Right lobe of liver (tissue), 4 donors: Measurements from ENCODE around the gene FGGY.

Experiments used
- POLR2A ChIP-seq: fragments of 450-650 bp; IDR thresholded peaks from one replicate; pipeline ENCODE4 v1.6.1; 2017; ENCODE audit warnings: antibody characterized with exemption, mild to moderate bottlenecking
- TF ChIP-seq, protein P1 (sequence below), 4 donors: fragments of 200-600 bp in 3 of 4; fragments of 450-650 bp in 1 of 4; IDR thresholded peaks; one replicate each; pipeline versions ENCODE4 v1.5.1 to v1.8.0; 2016 to 2022; ENCODE audit warnings: antibody characterized with exemption in 4 of 4, mild to moderate bottlenecking in 2 of 4
- donor health status: DM: no; HTN: no; CAD: no.
- donor health status: DM: no; HTN: no; CAD: no.
- donor health status: DM: no; HTN: yes; CAD: no.

GRCh38 chr1:59367301-59368007 is 70.6 kb downstream of the FGGY start:
- TF ChIP-seq, protein P1, sequence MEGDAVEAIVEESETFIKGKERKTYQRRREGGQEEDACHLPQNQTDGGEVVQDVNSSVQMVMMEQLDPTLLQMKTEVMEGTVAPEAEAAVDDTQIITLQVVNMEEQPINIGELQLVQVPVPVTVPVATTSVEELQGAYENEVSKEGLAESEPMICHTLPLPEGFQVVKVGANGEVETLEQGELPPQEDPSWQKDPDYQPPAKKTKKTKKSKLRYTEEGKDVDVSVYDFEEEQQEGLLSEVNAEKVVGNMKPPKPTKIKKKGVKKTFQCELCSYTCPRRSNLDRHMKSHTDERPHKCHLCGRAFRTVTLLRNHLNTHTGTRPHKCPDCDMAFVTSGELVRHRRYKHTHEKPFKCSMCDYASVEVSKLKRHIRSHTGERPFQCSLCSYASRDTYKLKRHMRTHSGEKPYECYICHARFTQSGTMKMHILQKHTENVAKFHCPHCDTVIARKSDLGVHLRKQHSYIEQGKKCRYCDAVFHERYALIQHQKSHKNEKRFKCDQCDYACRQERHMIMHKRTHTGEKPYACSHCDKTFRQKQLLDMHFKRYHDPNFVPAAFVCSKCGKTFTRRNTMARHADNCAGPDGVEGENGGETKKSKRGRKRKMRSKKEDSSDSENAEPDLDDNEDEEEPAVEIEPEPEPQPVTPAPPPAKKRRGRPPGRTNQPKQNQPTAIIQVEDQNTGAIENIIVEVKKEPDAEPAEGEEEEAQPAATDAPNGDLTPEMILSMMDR (IDR thresholded peaks at IDR 0.05): no peak
- TF ChIP-seq POLR2A: no peak
